K562 (cell line): ENCODE results near the gene LDAF1. TPM values are rescaled to one million over a fixed set of nuclear protein-coding genes. Genes with fewer than 3 reads are reported as not detected.

Source experiments
- ATAC-seq: fragments of 200-7000 bp; cut with Tn5 transposase; 3 replicates; pipeline ENCODE4 v1.9.1; 2020; ENCODE audit warnings: moderate library complexity
- BruUV-seq: library from RNA; stranded (reverse); fragments of 400-500 nt; replicated peaks from 2 replicates; lab custom pipeline; 2021; lab: Mats Ljungman, UMichigan
- CTCF ChIA-PET: fragments of 300-600 bp; formaldehyde crosslinking; extraction: SDS; loops from one replicate; lab custom pipeline; 2021; ENCODE audit warnings: low intra/inter-chr PET ratio; lab: Yijun Ruan, JAX
- POLR2A ChIA-PET: fragments of 300-600, 350-650 bp; sonication (Branson Sonifier 250); formaldehyde crosslinking; extraction: SDS; loops from one replicate; lab custom pipeline; 2021; ENCODE audit warnings: antibody characterized with exemption, inconsistent platforms; lab: Yijun Ruan, JAX
- DNase-seq, 4 experiments: peaks; one replicate each; pipeline versions ENCODE4 v3.0.0 to v3.0.0-alpha.2; 2011 to 2018; ENCODE audit warnings: low spot score in 3 of 4, mixed read lengths in 3 of 4; ENCODE audit errors: extremely low read depth in 1 of 4
- FAIRE-seq: peaks from 2 replicates; lab custom pipeline; 2011; peaks lifted over from hg19 to GRCh38; lab: Jason Lieb, UNC
- H2AFZ ChIP-seq: 2 replicates; pipeline ENCODE4 v1.6.0; 2011; ENCODE audit warnings: low read depth, low read length, control low read depth, inconsistent platforms
- H3K27ac ChIP-seq: fragments of 200-600 bp; 3 replicates; pipeline ENCODE4 v1.8.0; 2011; ENCODE audit warnings: low read depth, mild to moderate bottlenecking, control low read depth, inconsistent platforms, low read length, moderate library complexity, mixed read lengths; ENCODE audit errors: extremely low read depth
- H3K27me3 ChIP-seq, 2 experiments: fragments of 300-600 bp in 1 of 2; 2 replicates in 1 of 2; 3 replicates in 1 of 2; pipeline versions ENCODE4 v1.6.0 to v1.8.0; 2011; ENCODE audit warnings: inconsistent platforms in 2 of 2, low read length in 2 of 2, mild to moderate bottlenecking in 1 of 2, mixed read lengths in 1 of 2, moderate library complexity in 1 of 2; ENCODE audit not compliant: control insufficient read depth in 2 of 2, insufficient read depth in 2 of 2
- H3K36me3 ChIP-seq: fragments of 300-600 bp; 3 replicates; pipeline ENCODE4 v1.8.0; 2011; ENCODE audit warnings: mild to moderate bottlenecking, low read length, inconsistent platforms; ENCODE audit not compliant: control insufficient read depth, insufficient read depth
- H3K4me1 ChIP-seq, 2 experiments: fragments of 200-600 bp in 1 of 2; replicated peaks in 1 of 2; 2 replicates in 1 of 2; 3 replicates in 1 of 2; pipeline versions ENCODE4 v1.5.1 to v1.8.0; 2011; ENCODE audit warnings: inconsistent platforms in 2 of 2, low read length in 2 of 2, mild to moderate bottlenecking in 1 of 2, mixed read lengths in 1 of 2, moderate library complexity in 1 of 2; ENCODE audit not compliant: control insufficient read depth in 2 of 2, insufficient read depth in 2 of 2
- H3K4me2 ChIP-seq: 2 replicates; pipeline ENCODE4 v1.6.1; 2011; ENCODE audit warnings: low read length, control low read depth, inconsistent platforms, mixed read lengths; ENCODE audit not compliant: insufficient read depth
- H3K4me3 ChIP-seq: fragments of 200-600 bp; sonication (generic), shearing (Covaris generic); 2 replicates; pipeline ENCODE4 v1.5.1; 2016; ENCODE audit warnings: control low read depth, inconsistent platforms
- H3K79me2 ChIP-seq: fragments of 200-600 bp; 3 replicates; pipeline ENCODE4 v1.8.0; 2011; ENCODE audit warnings: low read length, inconsistent platforms; ENCODE audit not compliant: control insufficient read depth, insufficient read depth
- H3K9ac ChIP-seq, 2 experiments: 2 replicates each; pipeline versions ENCODE4 v1.6.0 to v1.6.1; 2011; ENCODE audit warnings: low read depth in 2 of 2, low read length in 2 of 2, control low read depth in 1 of 2, inconsistent platforms in 1 of 2, mild to moderate bottlenecking in 1 of 2, mixed read lengths in 1 of 2; ENCODE audit not compliant: insufficient read depth in 1 of 2
- H3K9me1 ChIP-seq: one replicate; pipeline ENCODE4 v1.6.0; 2011; ENCODE audit warnings: inconsistent platforms, mild to moderate bottlenecking, low read length, moderate library complexity; ENCODE audit not compliant: control insufficient read depth, insufficient read depth
- H3K9me3 ChIP-seq: replicated peaks from 2 replicates; pipeline ENCODE4 v1.5.1; 2011; ENCODE audit warnings: low read depth, low read length, inconsistent platforms; ENCODE audit not compliant: control insufficient read depth, insufficient read depth
- H4K20me1 ChIP-seq: replicated peaks from 2 replicates; pipeline ENCODE4 v1.6.1; 2011; ENCODE audit warnings: low read length, inconsistent platforms, mixed read lengths; ENCODE audit not compliant: control insufficient read depth, insufficient read depth
- HDAC3 ChIP-seq: fragments of 450-650 bp; IDR thresholded peaks from 2 replicates; pipeline ENCODE4 v1.6.1; 2018; ENCODE audit warnings: borderline replicate concordance, mild to moderate bottlenecking, moderate library complexity; ENCODE audit not compliant: partially characterized antibody
- MEF2D ChIP-seq: conservative IDR thresholded peaks from 2 replicates; pipeline ENCODE4 v1.6.1; 2016; ENCODE audit warnings: low read depth, missing genetic modification characterization, missing compliant biosample characterization
- TSC22D4 ChIP-seq: fragments of 450-650 bp; IDR thresholded peaks from 2 replicates; pipeline ENCODE4 v1.6.1; 2016; ENCODE audit warnings: missing genetic modification characterization, missing biosample characterization, control low read depth
- ZNF146 ChIP-seq: IDR thresholded peaks from one replicate; pipeline ENCODE4 v1.6.1; 2018; ENCODE audit warnings: missing compliant biosample characterization; ENCODE audit not compliant: unreplicated experiment
- ZNF431 ChIP-seq: sonication (generic); formaldehyde crosslinking; IDR thresholded peaks from 2 replicates; pipeline ENCODE4 v1.8.0; 2022; ENCODE audit warnings: mild to moderate bottlenecking, missing genetic modification reagents
- ZNF444 ChIP-seq: fragments of 250-450 bp; sonication (Bioruptor Pico); IDR thresholded peaks from 2 replicates; pipeline ENCODE4 v1.4.0; 2020; ENCODE audit warnings: mild to moderate bottlenecking, moderate library complexity
- WGBS: fragments of 100-300 bp; shearing (Covaris generic); methylation state at CpG from one replicate; pipeline ENCODE4 v1.1.6; 2016; ENCODE audit warnings: low coverage, mixed read lengths; ENCODE audit not compliant: insufficient coverage; ENCODE audit errors: missing lambda C conversion rate; 5-methylcytosine and 5-hydroxymethylcytosine counted together
- in situ Hi-C: fragments of 300-500 bp; cut with MboI; formaldehyde crosslinking; loops from 4 replicates; pipeline ENCODE4 v1.15.0; 2018; ENCODE audit warnings: inconsistent platforms, mixed read lengths
- intact Hi-C: fragments of 100-400 bp; cut with micrococcal nuclease; formaldehyde crosslinking; loops from 2 replicates; pipeline ENCODE4 v1.14.2; 2022
- polyA plus RNA-seq, 8 experiments: library from polyadenylated mRNA; depleted of rRNA in 4 of 8; stranded (reverse) in 5 of 8; unstranded in 3 of 8; fragments of >200 nt; fragmentation: Nextera tagmentation in 2 of 8; fragmentation: Illumina TruSeq in 1 of 8; extraction: Ambion mirVana in 2 of 8; extraction: Trizol in 1 of 8; gene quantifications; 2 replicates each; pipeline versions ENCODE4 v1.2.1 to v1.2.3, GENCODE V29; 2011 to 2014; ENCODE audit warnings: inconsistent platforms in 1 of 8, missing spikeins in 1 of 8
- total RNA-seq, 7 experiments: library from RNA; depleted of rRNA in 6 of 7; stranded (reverse); fragments of >200 nt in 6 of 7; fragmentation: Illumina TruSeq in 2 of 7; extraction: Trizol in 2 of 7; gene quantifications; 2 replicates each; pipeline versions ENCODE4 v1.2.1 to v1.2.3, GENCODE V29; 2011 to 2021; ENCODE audit warnings: low replicate concordance in 1 of 7
- TF ChIP-seq, protein P1 (sequence below): fragments of 450-650 bp; IDR thresholded peaks from 2 replicates; pipeline ENCODE4 v1.6.1; 2016; ENCODE audit warnings: low read depth
- TF ChIP-seq, protein P2 (sequence below): sonication (generic); formaldehyde crosslinking; IDR thresholded peaks from 2 replicates; pipeline ENCODE4 v1.8.0; 2022; ENCODE audit warnings: missing genetic modification reagents, mild to moderate bottlenecking, borderline replicate concordance
- TF ChIP-seq, protein P3 (sequence below): IDR thresholded peaks from 2 replicates; pipeline ENCODE4 v1.6.1; 2016; ENCODE audit warnings: missing genetic modification characterization, missing compliant biosample characterization

LDAF1 gene
- total and polyA plus RNA-seq, 9 of the 15 experiments (the other 6 are each of a cell fraction or from before 2014, with no cell fraction given), result 7.0 to 20.1 (median 12.5) TPM

DNA sequence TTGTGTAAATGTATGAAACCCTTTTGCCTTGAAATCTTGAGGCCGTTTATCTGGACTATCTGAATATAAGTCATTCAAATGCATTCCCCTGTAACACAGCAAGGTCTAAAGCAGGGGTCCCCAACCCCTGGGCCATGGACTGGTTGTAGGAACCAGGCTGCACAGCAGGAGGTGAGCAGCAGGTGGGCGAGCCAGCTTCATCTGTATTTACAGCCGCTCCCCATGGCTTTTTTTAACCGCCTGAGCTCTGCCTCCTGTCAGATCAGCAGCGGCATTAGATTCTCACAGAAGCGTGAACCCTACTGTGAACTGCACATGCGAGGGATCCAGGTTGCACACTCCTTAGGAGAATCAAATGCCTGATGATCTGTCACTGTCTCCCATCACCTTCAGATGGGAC is 32.0 kb upstream of the LDAF1 start (continued):
- TF ChIP-seq, protein P1, sequence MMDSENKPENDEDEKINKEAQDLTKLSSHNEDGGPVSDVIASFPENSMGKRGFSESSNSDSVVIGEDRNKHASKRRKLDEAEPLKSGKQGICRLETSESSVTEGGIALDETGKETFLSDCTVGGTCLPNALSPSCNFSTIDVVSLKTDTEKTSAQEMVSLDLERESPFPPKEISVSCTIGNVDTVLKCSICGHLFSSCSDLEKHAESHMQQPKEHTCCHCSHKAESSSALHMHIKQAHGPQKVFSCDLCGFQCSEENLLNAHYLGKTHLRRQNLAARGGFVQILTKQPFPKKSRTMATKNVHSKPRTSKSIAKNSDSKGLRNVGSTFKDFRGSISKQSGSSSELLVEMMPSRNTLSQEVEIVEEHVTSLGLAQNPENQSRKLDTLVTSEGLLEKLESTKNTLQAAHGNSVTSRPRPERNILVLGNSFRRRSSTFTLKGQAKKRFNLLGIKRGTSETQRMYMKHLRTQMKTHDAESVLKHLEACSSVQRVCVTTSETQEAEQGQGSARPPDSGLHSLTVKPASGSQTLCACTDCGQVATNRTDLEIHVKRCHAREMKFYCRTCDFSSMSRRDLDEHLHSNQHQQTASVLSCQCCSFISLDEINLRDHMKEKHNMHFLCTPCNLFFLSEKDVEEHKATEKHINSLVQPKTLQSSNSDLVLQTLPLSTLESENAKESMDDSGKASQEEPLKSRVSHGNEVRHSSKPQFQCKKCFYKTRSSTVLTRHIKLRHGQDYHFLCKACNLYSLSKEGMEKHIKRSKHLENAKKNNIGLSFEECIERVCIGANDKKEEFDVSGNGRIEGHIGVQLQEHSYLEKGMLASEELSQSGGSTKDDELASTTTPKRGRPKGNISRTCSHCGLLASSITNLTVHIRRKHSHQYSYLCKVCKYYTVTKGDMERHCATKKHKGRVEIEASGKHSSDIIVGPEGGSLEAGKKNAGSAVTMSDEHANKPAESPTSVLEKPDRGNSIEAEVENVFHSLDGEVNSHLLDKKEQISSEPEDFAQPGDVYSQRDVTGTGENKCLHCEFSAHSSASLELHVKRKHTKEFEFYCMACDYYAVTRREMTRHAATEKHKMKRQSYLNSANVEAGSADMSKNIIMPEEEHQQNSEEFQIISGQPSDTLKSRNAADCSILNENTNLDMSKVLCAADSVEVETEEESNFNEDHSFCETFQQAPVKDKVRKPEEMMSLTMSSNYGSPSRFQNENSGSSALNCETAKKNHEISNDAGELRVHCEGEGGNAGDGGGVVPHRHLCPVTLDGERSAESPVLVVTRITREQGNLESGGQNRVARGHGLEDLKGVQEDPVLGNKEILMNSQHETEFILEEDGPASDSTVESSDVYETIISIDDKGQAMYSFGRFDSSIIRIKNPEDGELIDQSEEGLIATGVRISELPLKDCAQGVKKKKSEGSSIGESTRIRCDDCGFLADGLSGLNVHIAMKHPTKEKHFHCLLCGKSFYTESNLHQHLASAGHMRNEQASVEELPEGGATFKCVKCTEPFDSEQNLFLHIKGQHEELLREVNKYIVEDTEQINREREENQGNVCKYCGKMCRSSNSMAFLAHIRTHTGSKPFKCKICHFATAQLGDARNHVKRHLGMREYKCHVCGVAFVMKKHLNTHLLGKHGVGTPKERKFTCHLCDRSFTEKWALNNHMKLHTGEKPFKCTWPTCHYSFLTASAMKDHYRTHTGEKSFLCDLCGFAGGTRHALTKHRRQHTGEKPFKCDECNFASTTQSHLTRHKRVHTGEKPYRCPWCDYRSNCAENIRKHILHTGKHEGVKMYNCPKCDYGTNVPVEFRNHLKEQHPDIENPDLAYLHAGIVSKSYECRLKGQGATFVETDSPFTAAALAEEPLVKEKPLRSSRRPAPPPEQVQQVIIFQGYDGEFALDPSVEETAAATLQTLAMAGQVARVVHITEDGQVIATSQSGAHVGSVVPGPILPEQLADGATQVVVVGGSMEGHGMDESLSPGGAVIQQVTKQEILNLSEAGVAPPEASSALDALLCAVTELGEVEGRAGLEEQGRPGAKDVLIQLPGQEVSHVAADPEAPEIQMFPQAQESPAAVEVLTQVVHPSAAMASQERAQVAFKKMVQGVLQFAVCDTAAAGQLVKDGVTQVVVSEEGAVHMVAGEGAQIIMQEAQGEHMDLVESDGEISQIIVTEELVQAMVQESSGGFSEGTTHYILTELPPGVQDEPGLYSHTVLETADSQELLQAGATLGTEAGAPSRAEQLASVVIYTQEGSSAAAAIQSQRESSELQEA, result no peak

DNA sequence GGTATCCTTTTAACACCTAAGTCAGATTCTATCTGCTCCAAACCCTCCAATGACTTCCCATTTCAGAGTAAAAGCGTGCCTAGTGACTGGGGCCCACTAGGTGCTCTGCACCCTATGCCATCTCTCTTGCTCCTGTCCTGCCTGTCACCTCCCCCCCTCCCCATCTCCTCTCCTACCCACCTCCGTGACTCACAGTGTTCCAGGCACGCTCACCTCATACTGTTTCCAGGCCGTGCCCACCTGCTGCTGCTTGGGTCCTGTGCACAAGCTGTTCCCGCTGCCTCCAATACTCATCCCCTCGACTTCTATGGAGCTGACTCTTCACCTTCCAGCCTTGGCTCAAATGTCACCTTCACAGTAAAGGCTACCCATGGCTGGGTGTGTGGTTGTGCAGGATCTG is 29.5 kb upstream of the LDAF1 start:
- Histone ChIP-seq H4K20me1 (no peaks in the 10 kb centered on the region), H3K9me1 (no peaks in the 10 kb centered on the region), H3K4me2 (no peak overlapping the region), H3K36me3 (no peaks in the 10 kb centered on the region), H3K4me3 (no peak overlapping the region), H3K27me3 (peaks cover 7 to 21% of the 10 kb centered on the region in 2 experiments; a peak in 3 of 5 replicates), H3K79me2 (no peaks in the 10 kb centered on the region), H3K4me1 (no peaks in the 10 kb centered on the region; a peak in 1 of 5 replicates), H3K27ac (no peak overlapping the region), H2AFZ (no peak overlapping the region), H3K9ac (no peak overlapping the region), H3K9me3 (no peaks in the 10 kb centered on the region)
- no peak for FAIRE-seq
- no TSS peak for BruUV-seq
- intact Hi-C loops, result no loop called here
- in situ Hi-C loops, result no loop called here
- DNase-seq, result no peak
- 8% methylated on average over 6 of the region's 6 CpGs for WGBS
- ChIA-PET POLR2A (no interaction called here), CTCF (no interaction called here)
- no peak for ATAC-seq
- TF ChIP-seq, protein P2, sequence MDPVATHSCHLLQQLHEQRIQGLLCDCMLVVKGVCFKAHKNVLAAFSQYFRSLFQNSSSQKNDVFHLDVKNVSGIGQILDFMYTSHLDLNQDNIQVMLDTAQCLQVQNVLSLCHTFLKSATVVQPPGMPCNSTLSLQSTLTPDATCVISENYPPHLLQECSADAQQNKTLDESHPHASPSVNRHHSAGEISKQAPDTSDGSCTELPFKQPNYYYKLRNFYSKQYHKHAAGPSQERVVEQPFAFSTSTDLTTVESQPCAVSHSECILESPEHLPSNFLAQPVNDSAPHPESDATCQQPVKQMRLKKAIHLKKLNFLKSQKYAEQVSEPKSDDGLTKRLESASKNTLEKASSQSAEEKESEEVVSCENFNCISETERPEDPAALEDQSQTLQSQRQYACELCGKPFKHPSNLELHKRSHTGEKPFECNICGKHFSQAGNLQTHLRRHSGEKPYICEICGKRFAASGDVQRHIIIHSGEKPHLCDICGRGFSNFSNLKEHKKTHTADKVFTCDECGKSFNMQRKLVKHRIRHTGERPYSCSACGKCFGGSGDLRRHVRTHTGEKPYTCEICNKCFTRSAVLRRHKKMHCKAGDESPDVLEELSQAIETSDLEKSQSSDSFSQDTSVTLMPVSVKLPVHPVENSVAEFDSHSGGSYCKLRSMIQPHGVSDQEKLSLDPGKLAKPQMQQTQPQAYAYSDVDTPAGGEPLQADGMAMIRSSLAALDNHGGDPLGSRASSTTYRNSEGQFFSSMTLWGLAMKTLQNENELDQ (CRISPR knock-in tag), result no peak
- TF ChIP-seq ZNF431 (CRISPR knock-in tag) (no peak), ZNF146 (no peak), TSC22D4 (no peak), MEF2D (tag) (no peak), ZNF444 (no peak), HDAC3 (no peak)
- TF ChIP-seq, protein P3, sequence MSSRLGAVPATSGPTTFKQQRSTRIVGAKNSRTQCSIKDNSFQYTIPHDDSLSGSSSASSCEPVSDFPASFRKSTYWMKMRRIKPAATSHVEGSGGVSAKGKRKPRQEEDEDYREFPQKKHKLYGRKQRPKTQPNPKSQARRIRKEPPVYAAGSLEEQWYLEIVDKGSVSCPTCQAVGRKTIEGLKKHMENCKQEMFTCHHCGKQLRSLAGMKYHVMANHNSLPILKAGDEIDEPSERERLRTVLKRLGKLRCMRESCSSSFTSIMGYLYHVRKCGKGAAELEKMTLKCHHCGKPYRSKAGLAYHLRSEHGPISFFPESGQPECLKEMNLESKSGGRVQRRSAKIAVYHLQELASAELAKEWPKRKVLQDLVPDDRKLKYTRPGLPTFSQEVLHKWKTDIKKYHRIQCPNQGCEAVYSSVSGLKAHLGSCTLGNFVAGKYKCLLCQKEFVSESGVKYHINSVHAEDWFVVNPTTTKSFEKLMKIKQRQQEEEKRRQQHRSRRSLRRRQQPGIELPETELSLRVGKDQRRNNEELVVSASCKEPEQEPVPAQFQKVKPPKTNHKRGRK (tag), result no peak
